Measurements from ENCODE around the gene CACNA1A.

Gene CACNA1A

DNA sequence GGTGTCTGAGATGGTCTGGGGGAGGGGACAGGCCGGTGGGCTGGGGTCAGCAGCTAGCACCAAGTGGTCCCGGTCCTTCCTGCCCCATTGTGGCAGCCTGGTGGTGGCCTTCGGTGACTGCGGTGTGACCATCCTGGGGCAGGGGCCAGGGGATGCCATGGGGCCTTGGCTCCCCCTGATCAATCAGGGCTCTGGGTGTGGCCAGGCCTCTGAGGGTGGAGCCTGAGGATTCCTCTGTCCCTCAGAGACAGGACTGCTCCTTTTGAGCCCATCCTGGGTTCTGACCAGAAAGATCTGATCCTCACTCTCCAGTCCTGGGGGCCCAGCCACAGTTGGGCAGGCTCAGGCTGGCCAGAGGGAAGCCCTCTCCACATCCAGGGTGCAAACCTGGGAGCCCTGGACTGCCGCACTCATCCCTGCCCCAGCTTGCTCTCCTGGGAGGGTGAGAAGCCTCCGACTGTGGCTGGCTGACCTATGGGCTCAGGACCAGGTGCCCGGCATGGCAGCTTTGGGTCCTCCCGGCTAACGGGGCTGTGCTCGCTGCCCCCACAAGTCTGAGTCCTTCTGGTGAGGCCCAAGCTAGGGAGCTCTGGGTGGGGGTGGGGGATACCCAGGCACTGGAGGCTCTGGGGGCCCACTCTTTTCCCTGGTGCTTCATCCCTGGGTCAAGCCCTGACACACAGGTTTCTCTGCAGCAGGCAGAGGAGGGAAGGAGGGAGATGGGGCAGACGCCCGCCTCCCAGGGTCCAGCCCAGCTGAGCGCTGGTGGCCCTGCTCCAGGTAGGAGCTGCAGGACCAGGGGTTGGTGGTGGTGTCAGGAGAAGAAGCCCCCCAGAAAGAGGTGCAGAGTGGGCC is 296.6 kb downstream of the CACNA1A start:
- H3K79me2 ChIP-seq (ENCODE audit: insufficient read depth, low read length): no peaks in the 10 kb centered on the region
- no peak overlapping the region for H2AFZ ChIP-seq (ENCODE audit: low read length)
- no peaks in the 10 kb centered on the region for H3K9me2 ChIP-seq (ENCODE audit: low read depth, low read length)
- H3K9ac ChIP-seq (ENCODE audit: low read length): no peak overlapping the region
- no peak for TF ChIP-seq CTCF (IDR thresholded peaks at IDR 0.05; ENCODE audit: low read length)
- TF ChIP-seq EZH2 (IDR thresholded peaks at IDR 0.05; ENCODE audit: borderline replicate concordance, low read length): no peak
- H3K9me3 ChIP-seq (ENCODE audit: low read length): no peaks in the 10 kb centered on the region
- H3K27me3 ChIP-seq (ENCODE audit: insufficient read depth, low read length): peaks cover 7% of the 10 kb centered on the region
- H3K27ac ChIP-seq (ENCODE audit: low read depth, low read length, poor library complexity, severe bottlenecking): no peak overlapping the region
- H4K20me1 ChIP-seq (ENCODE audit: insufficient read depth, low read length): no peaks in the 10 kb centered on the region
- H3K4me1 ChIP-seq (ENCODE audit: insufficient read depth, low read length, severe bottlenecking): peaks cover 14% of the 10 kb centered on the region
- no peaks in the 10 kb centered on the region for H3K36me3 ChIP-seq (ENCODE audit: insufficient read depth, low read length)
- no peak overlapping the region for H3K4me3 ChIP-seq (ENCODE audit: low read depth, low read length, poor library complexity, severe bottlenecking)
- no peaks in the 10 kb centered on the region for H3F3A ChIP-seq (ENCODE audit: insufficient read depth, low read length)
- H3K4me2 ChIP-seq (ENCODE audit: low read length): no peak overlapping the region

DNA sequence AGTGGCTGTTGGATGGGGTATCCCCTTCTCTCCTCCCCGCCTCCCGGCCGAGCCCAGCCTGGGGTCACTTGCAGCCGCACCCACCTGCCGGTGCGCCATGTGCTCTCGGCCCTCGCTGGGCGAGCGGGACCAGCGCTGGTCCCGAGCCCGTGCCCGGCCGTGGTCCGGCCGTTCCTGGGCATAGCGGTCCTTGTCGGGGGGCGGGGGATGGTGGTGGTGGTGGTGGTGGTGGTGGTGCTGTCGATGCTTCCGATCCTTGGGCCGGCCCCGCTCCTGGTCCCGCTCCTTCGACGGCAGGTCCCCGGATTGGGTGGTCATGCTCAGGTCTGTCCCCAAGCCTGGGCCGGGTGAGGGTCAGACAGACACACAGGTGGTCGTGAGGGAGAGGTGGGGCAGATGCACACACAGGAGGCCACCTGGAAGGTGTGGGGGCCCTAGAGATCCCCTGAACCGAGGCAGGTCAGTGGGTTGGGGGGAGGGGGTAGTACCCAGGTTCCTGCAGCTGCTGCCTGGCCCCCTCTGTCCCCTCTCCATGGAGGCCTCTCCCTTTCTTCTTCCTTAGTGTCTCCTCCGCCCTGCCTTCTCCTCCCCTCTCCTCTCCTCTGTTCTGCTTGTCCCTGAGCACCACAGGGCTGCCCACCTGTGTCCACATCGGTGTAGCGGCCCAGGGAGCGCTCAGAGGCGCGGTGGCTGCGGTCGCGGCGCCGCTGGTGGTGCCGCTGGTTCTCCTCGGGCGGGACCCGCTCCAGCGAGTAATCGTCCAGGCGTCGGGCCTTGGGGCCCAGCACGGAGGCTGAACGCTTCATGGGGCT is 297.4 kb downstream of the CACNA1A start:
- no peaks in the 10 kb centered on the region for H3K9me3 ChIP-seq (ENCODE audit: low read length)
- H3K4me3 ChIP-seq (ENCODE audit: low read depth, low read length, poor library complexity, severe bottlenecking): peak overlapping the region; percentile 43
- H3K9me2 ChIP-seq (ENCODE audit: low read depth, low read length): no peaks in the 10 kb centered on the region
- TF ChIP-seq EZH2 (IDR thresholded peaks at IDR 0.05; ENCODE audit: borderline replicate concordance, low read length) (no peak), CTCF (IDR thresholded peaks at IDR 0.05; ENCODE audit: low read length) (no peak)
- H3K27me3 ChIP-seq (ENCODE audit: insufficient read depth, low read length): peaks cover 7% of the 10 kb centered on the region
- H3K79me2 ChIP-seq (ENCODE audit: insufficient read depth, low read length): no peaks in the 10 kb centered on the region
- no peaks in the 10 kb centered on the region for H4K20me1 ChIP-seq (ENCODE audit: insufficient read depth, low read length)
- H3F3A ChIP-seq (ENCODE audit: insufficient read depth, low read length): no peaks in the 10 kb centered on the region
- H3K36me3 ChIP-seq (ENCODE audit: insufficient read depth, low read length): no peaks in the 10 kb centered on the region
- peaks cover 14% of the 10 kb centered on the region for H3K4me1 ChIP-seq (ENCODE audit: insufficient read depth, low read length, severe bottlenecking)
- H3K4me2 ChIP-seq (ENCODE audit: low read length): peak overlapping the region; percentile 62
- no peak overlapping the region for H2AFZ ChIP-seq (ENCODE audit: low read length)
- no peak overlapping the region for H3K27ac ChIP-seq (ENCODE audit: low read depth, low read length, poor library complexity, severe bottlenecking)
- no peak overlapping the region for H3K9ac ChIP-seq (ENCODE audit: low read length)

- H3K27me3 ChIP-seq (ENCODE audit: insufficient read depth, low read length): peaks cover 7% of the 10 kb centered on the region
- H3K9me3 ChIP-seq (ENCODE audit: low read length): no peaks in the 10 kb centered on the region
- no peak overlapping the region for H2AFZ ChIP-seq (ENCODE audit: low read length)
- no peaks in the 10 kb centered on the region for H3K79me2 ChIP-seq (ENCODE audit: insufficient read depth, low read length)
- peak overlapping the region; percentile 43 for H3K4me3 ChIP-seq (ENCODE audit: low read depth, low read length, poor library complexity, severe bottlenecking)
- TF ChIP-seq CTCF (IDR thresholded peaks at IDR 0.05; ENCODE audit: low read length): no peak
- no peak for TF ChIP-seq EZH2 (IDR thresholded peaks at IDR 0.05; ENCODE audit: borderline replicate concordance, low read length)
- no peaks in the 10 kb centered on the region for H3F3A ChIP-seq (ENCODE audit: insufficient read depth, low read length)
- peak overlapping the region; percentile 43; the same call in 1 of the 2 replicates for H3K9ac ChIP-seq (ENCODE audit: low read length)
- H3K4me1 ChIP-seq (ENCODE audit: insufficient read depth, low read length, severe bottlenecking): peaks cover 14% of the 10 kb centered on the region
- no peak overlapping the region for H3K27ac ChIP-seq (ENCODE audit: low read depth, low read length, poor library complexity, severe bottlenecking)
- no peaks in the 10 kb centered on the region for H4K20me1 ChIP-seq (ENCODE audit: insufficient read depth, low read length)
- H3K36me3 ChIP-seq (ENCODE audit: insufficient read depth, low read length): no peaks in the 10 kb centered on the region
- H3K4me2 ChIP-seq (ENCODE audit: low read length): peak overlapping the region; percentile 62
- no peaks in the 10 kb centered on the region for H3K9me2 ChIP-seq (ENCODE audit: low read depth, low read length)
These were observed 298.2 kb downstream of the CACNA1A start for GRCh38 chr19:13207846-13208671.
